Ishikawa (cell line): ENCODE measurements around the gene FOXJ3.

Experiments used
- CEBPB ChIP-seq: IDR thresholded peaks from 2 replicates; pipeline ENCODE4 v1.6.1; 2012
- CREB1 ChIP-seq: IDR thresholded peaks from 2 replicates; pipeline ENCODE4 v1.6.1; 2012; ENCODE audit warnings: low read depth
- EGR1 ChIP-seq: IDR thresholded peaks from 2 replicates; pipeline ENCODE4 v1.6.1; 2012
- EP300 ChIP-seq: IDR thresholded peaks from 2 replicates; pipeline ENCODE4 v1.6.1; 2012; ENCODE audit warnings: borderline replicate concordance
- FOXM1 ChIP-seq: IDR thresholded peaks from 2 replicates; pipeline ENCODE4 v1.6.1; 2012; ENCODE audit warnings: low read depth, borderline replicate concordance
- NFIC ChIP-seq: IDR thresholded peaks from 2 replicates; pipeline ENCODE4 v1.6.1; 2012
- RAD21 ChIP-seq: IDR thresholded peaks from 2 replicates; pipeline ENCODE4 v1.6.1; 2012; ENCODE audit warnings: low read depth
- TAF1 ChIP-seq: IDR thresholded peaks from 2 replicates; pipeline ENCODE4 v1.6.1; 2012; ENCODE audit warnings: low read depth, mild to moderate bottlenecking
- TCF12 ChIP-seq: IDR thresholded peaks from 2 replicates; pipeline ENCODE4 v1.6.1; 2012; ENCODE audit warnings: low read depth
- TEAD4 ChIP-seq: IDR thresholded peaks from 2 replicates; pipeline ENCODE4 v1.6.1; 2012
- YY1 ChIP-seq: IDR thresholded peaks from 2 replicates; pipeline ENCODE4 v1.6.1; 2012; ENCODE audit warnings: low read depth
- ZBTB7A ChIP-seq: IDR thresholded peaks from 2 replicates; pipeline ENCODE4 v1.6.1; 2012; ENCODE audit warnings: low read depth
- TF ChIP-seq, protein P1 (sequence below): IDR thresholded peaks from 2 replicates; pipeline ENCODE4 v1.6.1; 2012; ENCODE audit warnings: low read depth, mild to moderate bottlenecking
- TF ChIP-seq, protein P2 (sequence below): IDR thresholded peaks from 2 replicates; pipeline ENCODE4 v1.6.1; 2012
- TF ChIP-seq, protein P3 (sequence below): IDR thresholded peaks from 2 replicates; pipeline ENCODE4 v1.6.1; 2012

Gene FOXJ3

DNA sequence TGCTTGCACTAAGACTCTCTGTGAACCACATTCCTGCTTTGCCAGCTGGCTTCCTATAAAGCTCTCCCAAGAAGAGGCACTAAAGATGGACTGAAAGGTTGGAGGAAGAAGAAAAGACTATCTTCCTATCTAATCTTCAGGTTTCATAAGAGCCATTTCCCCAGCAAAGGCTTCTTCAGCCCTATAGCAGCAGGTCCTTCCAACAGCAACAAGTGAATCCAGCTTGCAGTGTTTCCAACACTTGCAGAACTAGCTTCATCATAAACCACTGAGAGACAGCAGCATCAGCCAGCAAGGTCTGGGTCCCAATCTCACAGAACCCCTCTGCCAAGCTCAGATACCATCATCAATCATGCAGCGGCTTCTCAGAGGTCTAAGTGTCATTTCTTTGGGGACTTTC is 28.1 kb downstream of the FOXJ3 start:
- TF ChIP-seq CEBPB (no peak), NFIC (no peak), TCF12 (no peak), TAF1 (no peak), YY1 (no peak), RAD21 (no peak), EP300 (no peak), CREB1 (no peak), ZBTB7A (no peak), EGR1 (no peak), FOXM1 (no peak), TEAD4 (no peak)
- TF ChIP-seq, protein P1, sequence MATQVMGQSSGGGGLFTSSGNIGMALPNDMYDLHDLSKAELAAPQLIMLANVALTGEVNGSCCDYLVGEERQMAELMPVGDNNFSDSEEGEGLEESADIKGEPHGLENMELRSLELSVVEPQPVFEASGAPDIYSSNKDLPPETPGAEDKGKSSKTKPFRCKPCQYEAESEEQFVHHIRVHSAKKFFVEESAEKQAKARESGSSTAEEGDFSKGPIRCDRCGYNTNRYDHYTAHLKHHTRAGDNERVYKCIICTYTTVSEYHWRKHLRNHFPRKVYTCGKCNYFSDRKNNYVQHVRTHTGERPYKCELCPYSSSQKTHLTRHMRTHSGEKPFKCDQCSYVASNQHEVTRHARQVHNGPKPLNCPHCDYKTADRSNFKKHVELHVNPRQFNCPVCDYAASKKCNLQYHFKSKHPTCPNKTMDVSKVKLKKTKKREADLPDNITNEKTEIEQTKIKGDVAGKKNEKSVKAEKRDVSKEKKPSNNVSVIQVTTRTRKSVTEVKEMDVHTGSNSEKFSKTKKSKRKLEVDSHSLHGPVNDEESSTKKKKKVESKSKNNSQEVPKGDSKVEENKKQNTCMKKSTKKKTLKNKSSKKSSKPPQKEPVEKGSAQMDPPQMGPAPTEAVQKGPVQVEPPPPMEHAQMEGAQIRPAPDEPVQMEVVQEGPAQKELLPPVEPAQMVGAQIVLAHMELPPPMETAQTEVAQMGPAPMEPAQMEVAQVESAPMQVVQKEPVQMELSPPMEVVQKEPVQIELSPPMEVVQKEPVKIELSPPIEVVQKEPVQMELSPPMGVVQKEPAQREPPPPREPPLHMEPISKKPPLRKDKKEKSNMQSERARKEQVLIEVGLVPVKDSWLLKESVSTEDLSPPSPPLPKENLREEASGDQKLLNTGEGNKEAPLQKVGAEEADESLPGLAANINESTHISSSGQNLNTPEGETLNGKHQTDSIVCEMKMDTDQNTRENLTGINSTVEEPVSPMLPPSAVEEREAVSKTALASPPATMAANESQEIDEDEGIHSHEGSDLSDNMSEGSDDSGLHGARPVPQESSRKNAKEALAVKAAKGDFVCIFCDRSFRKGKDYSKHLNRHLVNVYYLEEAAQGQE, result no peak
- TF ChIP-seq, protein P2, sequence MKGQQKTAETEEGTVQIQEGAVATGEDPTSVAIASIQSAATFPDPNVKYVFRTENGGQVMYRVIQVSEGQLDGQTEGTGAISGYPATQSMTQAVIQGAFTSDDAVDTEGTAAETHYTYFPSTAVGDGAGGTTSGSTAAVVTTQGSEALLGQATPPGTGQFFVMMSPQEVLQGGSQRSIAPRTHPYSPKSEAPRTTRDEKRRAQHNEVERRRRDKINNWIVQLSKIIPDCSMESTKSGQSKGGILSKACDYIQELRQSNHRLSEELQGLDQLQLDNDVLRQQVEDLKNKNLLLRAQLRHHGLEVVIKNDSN, result no peak
- TF ChIP-seq, protein P3, sequence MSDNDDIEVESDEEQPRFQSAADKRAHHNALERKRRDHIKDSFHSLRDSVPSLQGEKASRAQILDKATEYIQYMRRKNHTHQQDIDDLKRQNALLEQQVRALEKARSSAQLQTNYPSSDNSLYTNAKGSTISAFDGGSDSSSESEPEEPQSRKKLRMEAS, result no peak

DNA sequence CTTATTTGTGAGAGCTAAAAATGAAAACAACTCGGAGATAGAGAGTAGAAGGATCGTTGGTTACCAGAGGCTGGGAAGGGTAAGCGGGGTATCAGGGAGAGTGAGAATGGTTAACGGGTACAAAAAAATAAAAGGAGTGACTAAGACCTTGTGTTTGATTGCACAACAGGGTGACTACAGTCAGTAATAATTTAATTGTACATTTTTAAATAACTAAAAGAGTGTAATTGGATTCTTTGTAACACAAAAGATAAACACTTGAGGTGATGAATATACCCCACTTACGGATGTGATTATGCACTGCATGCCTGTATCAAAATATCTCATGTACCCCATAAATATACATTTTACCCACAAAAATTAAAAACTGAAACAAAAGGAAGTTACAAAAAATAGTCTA is 29.4 kb downstream of the FOXJ3 start:
- TF ChIP-seq, protein P2, result no peak
- no peak for TF ChIP-seq ZBTB7A
- no peak for TF ChIP-seq EP300
- TF ChIP-seq FOXM1, result no peak
- TF ChIP-seq, protein P3, result no peak
- no peak for TF ChIP-seq RAD21
- TF ChIP-seq TAF1, result no peak
- TF ChIP-seq TCF12, result no peak
- TF ChIP-seq YY1, result no peak
- no peak for TF ChIP-seq CREB1
- no peak for TF ChIP-seq NFIC
- no peak for TF ChIP-seq EGR1
- no peak for TF ChIP-seq CEBPB
- TF ChIP-seq TEAD4, result no peak
- TF ChIP-seq, protein P1, result no peak

DNA sequence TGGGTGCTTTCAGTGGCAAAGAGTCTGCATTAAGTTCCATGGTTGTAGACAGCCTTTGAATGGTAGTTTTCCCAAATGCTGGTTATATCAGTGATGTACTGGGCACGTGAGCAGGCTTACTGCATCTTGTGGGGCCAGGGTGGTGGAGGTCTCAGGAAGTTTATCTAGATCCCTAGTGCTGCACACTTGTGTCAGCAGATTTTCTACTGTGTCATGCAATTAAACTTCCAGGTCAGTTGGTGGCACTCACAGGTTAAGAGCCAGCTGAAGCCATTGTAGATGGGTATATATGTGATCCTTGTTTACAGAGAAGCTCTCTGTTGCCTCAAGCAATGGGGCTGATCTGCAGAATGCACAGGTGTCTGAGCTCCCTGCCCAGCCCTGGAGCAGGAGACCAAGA is 33.0 kb downstream of the FOXJ3 start:
- TF ChIP-seq, protein P3, result no peak
- TF ChIP-seq NFIC, result no peak
- no peak for TF ChIP-seq CREB1
- no peak for TF ChIP-seq TAF1
- no peak for TF ChIP-seq EP300
- TF ChIP-seq, protein P1, result no peak
- no peak for TF ChIP-seq TEAD4
- no peak for TF ChIP-seq FOXM1
- no peak for TF ChIP-seq ZBTB7A
- TF ChIP-seq CEBPB, result no peak
- TF ChIP-seq TCF12, result no peak
- TF ChIP-seq YY1, result no peak
- TF ChIP-seq EGR1, result no peak
- TF ChIP-seq, protein P2, result no peak
- TF ChIP-seq RAD21, result no peak

DNA sequence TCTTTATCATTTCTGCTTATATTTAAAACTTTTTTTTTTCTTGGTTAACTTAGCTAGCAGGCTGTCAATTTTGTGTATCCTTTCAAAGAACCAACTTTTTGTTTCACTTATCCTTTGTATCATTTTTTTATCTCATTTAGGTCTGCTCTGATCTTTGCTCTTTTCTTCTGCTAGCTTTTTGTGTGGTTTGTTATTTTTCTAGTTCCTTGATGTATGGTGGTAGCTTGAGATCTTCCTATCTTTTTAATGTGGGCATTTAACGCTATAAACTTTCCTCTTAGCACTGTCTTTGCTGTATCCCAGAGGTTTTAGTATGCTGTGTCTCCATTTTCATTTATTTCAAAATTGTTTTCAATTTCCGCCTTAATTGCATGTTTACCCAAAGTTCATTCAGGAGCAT is 36.5 kb downstream of the FOXJ3 start:
- TF ChIP-seq YY1 (no peak), TAF1 (no peak), FOXM1 (no peak), TEAD4 (no peak), CEBPB (no peak), CREB1 (no peak)
